HepG2 (cell line): Measurements from ENCODE around the gene NDOR1. TPM values are rescaled to one million over a fixed set of nuclear protein-coding genes. Genes with fewer than 3 reads are reported as not detected.
A peak's percentile ranks its signal among the peaks of the same experiment; 100 is the strongest.

Source experiments
- CREB1 ChIP-seq, 2 experiments: fragments of 450-650 bp in 1 of 2; IDR thresholded peaks; 2 replicates each; pipeline ENCODE4 v1.6.1; 2016 to 2017; ENCODE audit warnings: control low read depth in 1 of 2, mild to moderate bottlenecking in 1 of 2, missing compliant biosample characterization in 1 of 2, missing genetic modification characterization in 1 of 2
- CREB3 ChIP-seq: sonication (generic); formaldehyde crosslinking; IDR thresholded peaks from 2 replicates; pipeline ENCODE4 v1.5.0; 2020; ENCODE audit warnings: missing genetic modification reagents
- FOSL1 ChIP-seq: sonication (generic); formaldehyde crosslinking; IDR thresholded peaks from 2 replicates; pipeline ENCODE4 v1.9.0; 2021; ENCODE audit warnings: missing genetic modification reagents, borderline replicate concordance
- HMGA1 ChIP-seq: sonication (generic); formaldehyde crosslinking; conservative IDR thresholded peaks from 2 replicates; pipeline ENCODE4 v1.4.0; 2020; ENCODE audit warnings: missing genetic modification reagents
- HNF1B ChIP-seq: sonication (generic); formaldehyde crosslinking; IDR thresholded peaks from 2 replicates; pipeline ENCODE4 v1.5.1; 2020; ENCODE audit warnings: mild to moderate bottlenecking, moderate library complexity, missing genetic modification reagents
- HOXA7 ChIP-seq: sonication (generic); formaldehyde crosslinking; IDR thresholded peaks from 2 replicates; pipeline ENCODE4 v1.8.1; 2022; ENCODE audit warnings: mild to moderate bottlenecking, missing genetic modification reagents, moderate library complexity
- MXI1 ChIP-seq: IDR thresholded peaks from 3 replicates; pipeline ENCODE4 v1.6.1; 2012; ENCODE audit warnings: low read depth, low read length, inconsistent platforms, borderline replicate concordance
- NAIF1 ChIP-seq: sonication (generic); formaldehyde crosslinking; IDR thresholded peaks from 2 replicates; pipeline ENCODE4 v1.5.0; 2020; ENCODE audit warnings: mild to moderate bottlenecking, missing genetic modification reagents, borderline replicate concordance
- POLR2AphosphoS5 ChIP-seq: IDR thresholded peaks from 2 replicates; pipeline ENCODE4 v1.6.1; 2012; ENCODE audit warnings: low read depth, low read length
- RAD21 ChIP-seq: fragments of 450-650 bp; formaldehyde crosslinking; IDR thresholded peaks from 2 replicates; pipeline ENCODE4 v1.5.0; 2020; ENCODE audit warnings: mild to moderate bottlenecking
- SATB2 ChIP-seq: sonication (generic); formaldehyde crosslinking; IDR thresholded peaks from 2 replicates; pipeline ENCODE4 v1.5.0; 2020; ENCODE audit warnings: missing genetic modification reagents
- SIN3A ChIP-seq: IDR thresholded peaks from 2 replicates; pipeline ENCODE4 v1.6.1; 2011; ENCODE audit warnings: low read depth, mild to moderate bottlenecking, control low read depth, low read length, borderline replicate concordance
- TBX2 ChIP-seq: sonication (generic); formaldehyde crosslinking; IDR thresholded peaks from 2 replicates; pipeline ENCODE4 v1.5.0; 2020; ENCODE audit warnings: missing genetic modification reagents, mild to moderate bottlenecking, borderline replicate concordance
- ZNF142 ChIP-seq: sonication (generic); formaldehyde crosslinking; IDR thresholded peaks from 2 replicates; pipeline ENCODE4 v1.4.0; 2020; ENCODE audit warnings: missing genetic modification reagents
- ZNF564 ChIP-seq: sonication (generic); formaldehyde crosslinking; IDR thresholded peaks from 2 replicates; pipeline ENCODE4 v1.8.1; 2023; ENCODE audit warnings: mild to moderate bottlenecking, missing genetic modification reagents
- ZNF615 ChIP-seq: sonication (generic); formaldehyde crosslinking; IDR thresholded peaks from 2 replicates; pipeline ENCODE4 v1.5.0; 2020; ENCODE audit warnings: mild to moderate bottlenecking, missing genetic modification reagents, borderline replicate concordance
- polyA plus RNA-seq, 8 experiments: library from polyadenylated mRNA; depleted of rRNA in 3 of 8; stranded (reverse) in 7 of 8; unstranded in 1 of 8; fragments of >200 nt; fragmentation: Illumina TruSeq in 4 of 8; extraction: Trizol in 4 of 8; gene quantifications; 2 replicates each; pipeline versions ENCODE4 v1.2.1 to v1.2.3, GENCODE V29; 2011 to 2016; ENCODE audit warnings: low read depth in 4 of 8, missing spikeins in 1 of 8, mixed read lengths in 1 of 8; ENCODE audit not compliant: insufficient read depth in 1 of 8
- total RNA-seq, 5 experiments: library from RNA; depleted of rRNA; stranded (reverse); fragments of >200 nt; fragmentation: Illumina TruSeq; extraction: Trizol; gene quantifications; 2 replicates each; pipeline ENCODE4 v1.2.3, GENCODE V29; 2016; ENCODE audit warnings: low read depth in 1 of 5
- TF ChIP-seq, protein P1 (sequence below): sonication (generic); formaldehyde crosslinking; IDR thresholded peaks from 2 replicates; pipeline ENCODE4 v1.4.0; 2020; ENCODE audit warnings: missing genetic modification reagents, mild to moderate bottlenecking, borderline replicate concordance

NDOR1 gene
- total and polyA plus RNA-seq, 2 of the 13 experiments (the other 11 are each of a cell fraction or from before 2014, with no cell fraction given): 3.6 to 8.7 TPM

DNA sequence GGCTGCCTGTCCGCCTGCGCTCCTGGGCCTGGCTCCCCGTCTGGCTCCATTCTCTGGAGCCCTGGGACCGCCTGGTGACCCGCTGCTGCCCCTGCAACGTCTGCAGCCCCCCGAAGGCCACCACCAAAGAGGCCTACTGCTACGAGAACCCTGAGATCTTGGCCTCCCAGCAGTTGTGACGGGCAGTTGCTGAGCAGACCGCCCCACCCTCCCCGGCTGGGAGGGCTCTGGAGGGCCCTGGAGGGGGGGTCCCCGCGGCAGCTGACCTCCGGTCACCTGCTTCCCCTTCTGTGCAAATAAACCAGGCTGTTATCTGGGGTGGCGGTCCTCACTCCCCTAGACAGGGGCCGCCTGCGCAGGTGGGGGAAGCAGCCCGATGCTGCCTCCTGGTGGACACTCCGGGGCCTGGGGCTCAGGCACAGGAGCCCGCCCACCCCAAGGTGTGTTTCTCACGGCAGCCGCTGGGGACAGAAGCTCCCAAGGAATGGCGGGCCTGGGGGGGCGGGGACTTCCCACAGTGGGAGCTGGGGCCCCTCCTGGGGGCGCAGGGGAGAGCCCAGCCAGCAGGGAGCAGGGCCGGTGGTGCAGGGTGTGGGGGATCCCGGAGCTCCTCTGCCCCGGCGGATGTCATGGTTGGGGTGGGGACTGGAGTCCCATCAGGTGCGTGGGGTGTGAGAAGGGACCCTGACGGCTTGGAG, 30.9 kb downstream of the NDOR1 start (continued):
- TF ChIP-seq ZNF142 (CRISPR knock-in tag): no peak; the same call in 1 of the 2 replicates
- TF ChIP-seq, protein P1, sequence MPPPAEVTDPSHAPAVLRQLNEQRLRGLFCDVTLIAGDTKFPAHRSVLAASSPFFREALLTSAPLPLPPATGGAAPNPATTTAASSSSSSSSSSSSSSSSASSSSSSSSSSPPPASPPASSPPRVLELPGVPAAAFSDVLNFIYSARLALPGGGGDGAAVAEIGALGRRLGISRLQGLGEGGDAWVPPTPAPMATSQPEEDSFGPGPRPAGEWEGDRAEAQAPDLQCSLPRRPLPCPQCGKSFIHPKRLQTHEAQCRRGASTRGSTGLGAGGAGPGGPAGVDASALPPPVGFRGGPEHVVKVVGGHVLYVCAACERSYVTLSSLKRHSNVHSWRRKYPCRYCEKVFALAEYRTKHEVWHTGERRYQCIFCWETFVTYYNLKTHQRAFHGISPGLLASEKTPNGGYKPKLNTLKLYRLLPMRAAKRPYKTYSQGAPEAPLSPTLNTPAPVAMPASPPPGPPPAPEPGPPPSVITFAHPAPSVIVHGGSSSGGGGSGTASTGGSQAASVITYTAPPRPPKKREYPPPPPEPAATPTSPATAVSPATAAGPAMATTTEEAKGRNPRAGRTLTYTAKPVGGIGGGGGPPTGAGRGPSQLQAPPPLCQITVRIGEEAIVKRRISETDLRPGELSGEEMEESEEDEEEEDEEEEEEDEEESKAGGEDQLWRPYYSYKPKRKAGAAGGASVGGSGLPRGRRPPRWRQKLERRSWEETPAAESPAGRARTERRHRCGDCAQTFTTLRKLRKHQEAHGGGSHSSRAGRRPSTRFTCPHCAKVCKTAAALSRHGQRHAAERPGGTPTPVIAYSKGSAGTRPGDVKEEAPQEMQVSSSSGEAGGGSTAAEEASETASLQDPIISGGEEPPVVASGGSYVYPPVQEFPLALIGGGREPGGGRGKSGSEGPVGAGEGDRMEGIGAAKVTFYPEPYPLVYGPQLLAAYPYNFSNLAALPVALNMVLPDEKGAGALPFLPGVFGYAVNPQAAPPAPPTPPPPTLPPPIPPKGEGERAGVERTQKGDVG (CRISPR knock-in tag): 0 out of 2 replicates have a peak, but pooled peaks have one; percentile 18
- TF ChIP-seq NAIF1 (CRISPR knock-in tag): peak; percentile 38; the same call in 1 of the 2 replicates
- peak; percentile 29; the same call in 1 of the 2 replicates for TF ChIP-seq CREB3
- no peak for TF ChIP-seq HOXA7 (CRISPR knock-in tag)
- no peak for TF ChIP-seq CREB1 (IDR thresholded peaks at IDR 0.05)
- TF ChIP-seq CREB1 (CRISPR knock-in tag; IDR thresholded peaks at IDR 0.05): no peak
- TF ChIP-seq HMGA1: no peak
- TF ChIP-seq RAD21: peak; percentile 94
- TF ChIP-seq MXI1: peak; percentile 73; the same call in 1 of the 3 replicates
- no peak for TF ChIP-seq SATB2
- no peak for TF ChIP-seq FOSL1 (CRISPR knock-in tag)
- TF ChIP-seq HNF1B (CRISPR knock-in tag): peak; percentile 95
- peak; percentile 83; the same call in 1 of the 2 replicates for TF ChIP-seq TBX2
- no peak for TF ChIP-seq ZNF564 (CRISPR knock-in tag)
- TF ChIP-seq POLR2AphosphoS5: peak; percentile 70
- no peak; the same call in 1 of the 2 replicates for TF ChIP-seq SIN3A
- TF ChIP-seq ZNF615 (CRISPR knock-in tag): no peak; the same call in 1 of the 2 replicates
